H1 (cell line): ENCODE measurements around the gene WFIKKN1. TPM values are rescaled to one million over a fixed set of nuclear protein-coding genes. Genes with fewer than 3 reads are reported as not detected.

Experiments
- CTCF ChIA-PET: fragments of 300-600 bp; sonication (Branson Sonifier 250); formaldehyde crosslinking; loops from one replicate; lab custom pipeline; 2021; ENCODE audit not compliant: partially characterized antibody; lab: Charles Lee
- POLR2A ChIA-PET: fragments of 300-600 bp; sonication (Branson Sonifier 250); formaldehyde crosslinking; loops from one replicate; lab custom pipeline; 2021; ENCODE audit warnings: inconsistent platforms; ENCODE audit not compliant: partially characterized antibody; lab: Charles Lee
- DNase-seq, 2 experiments: peaks; one replicate each; pipeline versions ENCODE4 v3.0.0 to v3.0.0-alpha.2; 2010 to 2022; ENCODE audit warnings: low spot score in 2 of 2, low read depth in 1 of 2, mixed read lengths in 1 of 2
- FAIRE-seq: peaks from 2 replicates; lab custom pipeline; 2011; peaks lifted over from hg19 to GRCh38; lab: Jason Lieb, UNC
- H2AFZ ChIP-seq: 2 replicates; pipeline ENCODE4 v1.8.1; 2012; ENCODE audit warnings: low read length, inconsistent platforms
- H2AK5ac ChIP-seq: 2 replicates; pipeline ENCODE4 v1.6.1; 2013; ENCODE audit warnings: low read depth, low read length
- H2BK120ac ChIP-seq: replicated peaks from 2 replicates; pipeline ENCODE3; 2013; ENCODE audit warnings: low read depth, low read length, inconsistent platforms
- H2BK12ac ChIP-seq: 2 replicates; pipeline ENCODE4 v1.6.1; 2013; ENCODE audit warnings: low read depth, low read length
- H2BK15ac ChIP-seq: 2 replicates; pipeline ENCODE4 v1.6.1; 2013; ENCODE audit warnings: low read length
- H2BK20ac ChIP-seq: 2 replicates; pipeline ENCODE4 v1.6.1; 2013; ENCODE audit warnings: low read length
- H2BK5ac ChIP-seq: 2 replicates; pipeline ENCODE4 v1.6.1; 2013; ENCODE audit warnings: low read depth, low read length
- H3K14ac ChIP-seq: 2 replicates; pipeline ENCODE4 v1.6.1; 2013; ENCODE audit warnings: inconsistent platforms; ENCODE audit not compliant: insufficient read length
- H3K18ac ChIP-seq: 2 replicates; pipeline ENCODE4 v1.6.1; 2013; ENCODE audit warnings: low read length; ENCODE audit errors: extremely low read depth
- H3K23ac ChIP-seq: 2 replicates; pipeline ENCODE4 v1.6.1; 2013; ENCODE audit warnings: inconsistent platforms; ENCODE audit not compliant: insufficient read length
- H3K23me2 ChIP-seq: 2 replicates; pipeline ENCODE4 v1.6.1; 2013; ENCODE audit warnings: low read depth, low read length
- H3K27ac ChIP-seq: 2 replicates; pipeline ENCODE4 v1.6.1; 2011; ENCODE audit warnings: low read depth, low read length, inconsistent platforms
- H3K27me3 ChIP-seq, 4 experiments: replicated peaks in 1 of 4; 1 replicate in 1 of 4; 2 replicates in 3 of 4; pipeline versions ENCODE4 v1.6.1 to v1.8.1; 2011 to 2013; ENCODE audit warnings: low read length in 3 of 4, mild to moderate bottlenecking in 3 of 4, inconsistent platforms in 2 of 4, mixed read lengths in 2 of 4, moderate library complexity in 1 of 4; ENCODE audit not compliant: control insufficient read depth in 3 of 4, insufficient read depth in 3 of 4; ENCODE audit errors: extremely low read depth in 1 of 4
- H3K36me3 ChIP-seq, 4 experiments: 2 replicates each; pipeline versions ENCODE4 v1.6.1 to v1.8.1; 2011 to 2013; ENCODE audit warnings: mild to moderate bottlenecking in 4 of 4, low read length in 3 of 4, moderate library complexity in 2 of 4, control low read depth in 1 of 4, inconsistent platforms in 1 of 4; ENCODE audit not compliant: insufficient read depth in 4 of 4, control insufficient read depth in 2 of 4
- H3K4ac ChIP-seq: replicated peaks from 2 replicates; pipeline ENCODE3; 2013; ENCODE audit warnings: low read length, low read depth, mixed read lengths, inconsistent platforms; ENCODE audit not compliant: insufficient read length
- H3K4me1 ChIP-seq, 4 experiments: replicated peaks in 1 of 4; 1 replicate in 1 of 4; 2 replicates in 3 of 4; pipeline versions ENCODE4 v1.6.1 to v1.8.1; 2011 to 2013; ENCODE audit warnings: low read length in 3 of 4, inconsistent platforms in 2 of 4, mixed read lengths in 1 of 4; ENCODE audit not compliant: insufficient read depth in 4 of 4, control insufficient read depth in 3 of 4
- H3K4me2 ChIP-seq, 2 experiments: 2 replicates each; pipeline versions ENCODE4 v1.6.1 to v1.8.1; 2011 to 2013; ENCODE audit warnings: low read depth in 2 of 2, low read length in 2 of 2, control low read depth in 1 of 2, inconsistent platforms in 1 of 2, mild to moderate bottlenecking in 1 of 2; ENCODE audit not compliant: insufficient read depth in 1 of 2
- H3K4me3 ChIP-seq, 4 experiments: fragments of 200-600, 300-600 bp in 1 of 4; sonication (generic), shearing (Covaris generic), sonication (Bioruptor Twin) in 1 of 4; 2 replicates each; pipeline versions ENCODE4 v1.5.1 to v1.8.1; 2011 to 2016; ENCODE audit warnings: low read length in 4 of 4, low read depth in 3 of 4, control low read depth in 2 of 4, inconsistent platforms in 2 of 4, mild to moderate bottlenecking in 2 of 4, mixed read lengths in 1 of 4, moderate library complexity in 1 of 4; ENCODE audit not compliant: insufficient read depth in 2 of 4; ENCODE audit errors: extremely low read depth in 1 of 4
- H3K56ac ChIP-seq: replicated peaks from 2 replicates; pipeline ENCODE3; 2013; ENCODE audit warnings: low read depth, mild to moderate bottlenecking, mixed read lengths, low read length, inconsistent platforms; ENCODE audit not compliant: insufficient read length
- H3K79me1 ChIP-seq: 2 replicates; pipeline ENCODE4 v1.6.1; 2013; ENCODE audit warnings: low read depth, low read length, control low read depth
- H3K79me2 ChIP-seq, 2 experiments: 2 replicates each; pipeline versions ENCODE4 v1.6.1 to v1.8.1; 2012 to 2013; ENCODE audit warnings: low read length in 2 of 2, mild to moderate bottlenecking in 2 of 2, inconsistent platforms in 1 of 2; ENCODE audit not compliant: insufficient read depth in 2 of 2, control insufficient read depth in 1 of 2
- H3K9ac ChIP-seq, 4 experiments: replicated peaks in 1 of 4; 1 replicate in 1 of 4; 2 replicates in 3 of 4; pipeline versions ENCODE4 v1.6.1 to v1.8.1; 2011 to 2013; ENCODE audit warnings: low read depth in 3 of 4, low read length in 3 of 4, control low read depth in 2 of 4, mild to moderate bottlenecking in 2 of 4, moderate library complexity in 2 of 4, inconsistent platforms in 1 of 4; ENCODE audit errors: extremely low read depth in 1 of 4
- H3K9me3 ChIP-seq, 2 experiments: 2 replicates each; pipeline versions ENCODE4 v1.6.1 to v1.8.1; 2012 to 2013; ENCODE audit warnings: mild to moderate bottlenecking in 2 of 2, moderate library complexity in 2 of 2, control low read depth in 1 of 2, inconsistent platforms in 1 of 2, low read depth in 1 of 2, low read length in 1 of 2, mixed read lengths in 1 of 2; ENCODE audit not compliant: insufficient read depth in 2 of 2
- H4K20me1 ChIP-seq, 2 experiments: replicated peaks in 1 of 2; 2 replicates each; pipeline versions ENCODE3 to v1.8.1; 2011 to 2013; ENCODE audit warnings: inconsistent platforms in 2 of 2, low read length in 2 of 2, mild to moderate bottlenecking in 1 of 2; ENCODE audit not compliant: insufficient read depth in 2 of 2, control insufficient read depth in 1 of 2
- H4K5ac ChIP-seq: 2 replicates; pipeline ENCODE4 v1.6.1; 2013; ENCODE audit warnings: low read length, low read depth, mixed read lengths, inconsistent platforms; ENCODE audit not compliant: insufficient read length
- H4K8ac ChIP-seq: 2 replicates; pipeline ENCODE4 v1.8.0; 2013; ENCODE audit warnings: mild to moderate bottlenecking, moderate library complexity, low read length, inconsistent platforms; ENCODE audit not compliant: insufficient read depth; ENCODE audit errors: extremely low read depth
- H4K91ac ChIP-seq: replicated peaks from 2 replicates; pipeline ENCODE3; 2013; ENCODE audit warnings: low read length, mixed read lengths, inconsistent platforms; ENCODE audit not compliant: insufficient read length
- KDM1A ChIP-seq: fragments of 200-600, 300-600 bp; sonication (generic); IDR thresholded peaks from 2 replicates; pipeline ENCODE4 v1.7.1; 2016; ENCODE audit warnings: mild to moderate bottlenecking, low read length, borderline replicate concordance
- POLR2AphosphoS5 ChIP-seq: IDR thresholded peaks from 2 replicates; pipeline ENCODE4 v1.6.1; 2011; ENCODE audit warnings: low read depth, low read length
- SP4 ChIP-seq: IDR thresholded peaks from 2 replicates; pipeline ENCODE4 v1.6.1; 2012; ENCODE audit warnings: low read length, inconsistent platforms
- YY1 ChIP-seq: IDR thresholded peaks from 2 replicates; pipeline ENCODE4 v1.6.1; 2011; ENCODE audit warnings: low read depth, mild to moderate bottlenecking, low read length
- WGBS, 2 experiments: shearing (Covaris generic) in 1 of 2; methylation state at CpG; one replicate each; pipeline versions ENCODE4 v1.1.6 to v1.1.7; 2013 to 2015; ENCODE audit warnings: low lambda C conversion rate in 2 of 2, mixed read lengths in 2 of 2, inconsistent platforms in 1 of 2, low coverage in 1 of 2, missing lambda C conversion rate in 1 of 2; ENCODE audit not compliant: insufficient replicate concordance in 2 of 2, insufficient coverage in 1 of 2, insufficient read length in 1 of 2; ENCODE audit errors: extremely low coverage in 1 of 2, missing lambda C conversion rate in 1 of 2; 5-methylcytosine and 5-hydroxymethylcytosine counted together
- polyA plus RNA-seq, 7 experiments: library from polyadenylated mRNA; depleted of rRNA in 3 of 7; stranded (reverse) in 5 of 7; unstranded in 2 of 7; fragments of >200 nt in 5 of 7; fragments of 200-250 nt in 2 of 7; gene quantifications; 1 replicate in 5 of 7; 2 replicates in 1 of 7; 4 replicates in 1 of 7; pipeline versions ENCODE4 v1.2.1 to v1.2.3, GENCODE V29; 2011 to 2013; ENCODE audit warnings: missing spikeins in 2 of 7, mixed read lengths in 2 of 7
- total RNA-seq: library from RNA; stranded (reverse); fragmentation: NEBNext Ultra II Directional; extraction: Animal tissue kit (Norgen Biotek cat#: 25700); gene quantifications from 2 replicates; pipeline ENCODE4 v1.2.1, GENCODE V29; 2021

WFIKKN1 gene
- total and polyA plus RNA-seq, 2 of the 8 experiments (the other 6 are each of a cell fraction or from before 2014, with no cell fraction given), result 11.4 to 15.8 TPM

DNA sequence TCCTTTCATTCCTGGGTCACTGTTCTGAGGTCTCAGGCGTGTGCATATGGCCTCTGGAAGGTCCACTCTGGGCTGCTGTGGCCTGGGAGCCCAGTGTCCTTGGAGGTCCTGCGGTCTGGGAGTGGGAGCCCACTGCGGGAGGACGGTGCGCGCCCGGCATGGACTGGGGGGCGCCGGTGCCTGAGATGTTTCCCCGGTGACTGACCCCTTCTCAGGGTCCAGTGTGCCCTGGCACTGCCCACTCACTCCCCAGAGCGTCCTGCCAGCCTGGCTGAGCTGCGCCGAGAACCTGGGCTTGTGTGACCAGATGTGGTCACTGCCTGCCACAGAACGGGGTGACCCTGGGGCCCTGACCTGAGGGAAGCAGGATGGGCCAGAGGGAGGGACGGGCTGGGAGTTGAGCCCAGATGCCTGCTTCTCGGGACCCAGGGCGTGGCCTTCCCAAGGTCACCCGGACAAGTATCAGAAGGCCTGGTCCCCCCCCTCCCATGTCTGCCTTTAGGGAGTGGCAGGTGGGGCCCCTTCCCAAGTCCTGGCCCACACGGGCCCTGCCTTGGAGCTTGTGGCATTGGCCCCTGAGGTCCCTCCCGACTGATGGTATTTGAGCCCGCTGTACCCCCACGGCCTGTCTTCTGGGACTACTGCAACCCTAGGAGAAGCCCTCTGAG, 43.6 kb downstream of the WFIKKN1 start:
- POLR2A ChIA-PET, result interaction anchor here (1.2 to 17.4 kb wide), 16 partner anchors 4 to 121 kb away, joined by 3 to 214 read pairs (median 6); partner anchors contain the start of genes CCDC78, JMJD8, METRN and METTL26
- DNase-seq, result peak in 1 of 2 experiments; percentile 55
- TF ChIP-seq YY1, result no peak
- TF ChIP-seq KDM1A, result no peak
- no peak for TF ChIP-seq SP4
- TF ChIP-seq POLR2AphosphoS5, result no peak

More for the DNA sequence above, 43.6 kb downstream of the WFIKKN1 start:
- Histone ChIP-seq H3K23me2 (peaks cover 7% of the 10 kb centered on the region), H3K79me1 (peaks cover 3% of the 10 kb centered on the region), H4K8ac (no peak overlapping the region; the same call in 1 of the 2 replicates), H3K4me1 (peaks cover 0 to 28% (median 22%) of the 10 kb centered on the region in 4 experiments; a peak in 6 of 7 replicates), H3K36me3 (peaks cover 14 to 44% (median 32%) of the 10 kb centered on the region in 4 experiments), H3K9me3 (no peaks in the 10 kb centered on the region), H2BK5ac (peak overlapping the region; percentile 56; the same call in 1 of the 2 replicates), H3K79me2 (peaks cover 0 to 2% of the 10 kb centered on the region in 2 experiments; a peak in 1 of 4 replicates), H2BK20ac (no peak overlapping the region), H3K56ac (no peak overlapping the region), H4K20me1 (peaks cover 5 to 27% of the 10 kb centered on the region in 2 experiments), H3K4me2 (peak overlapping the region; percentile 79 to 99), H3K23ac (no peak overlapping the region), H3K4ac (no peak overlapping the region), H2BK12ac (no peak overlapping the region), H3K9ac (no peak overlapping the region), H3K27ac (no peak overlapping the region), H3K4me3 (peak overlapping the region in 2 of 4 experiments; percentile 56 to 74; a peak in 3 of 8 replicates), H2AFZ (no peak overlapping the region), H2AK5ac (no peak overlapping the region), H2BK120ac (no peak overlapping the region), H3K18ac (peak overlapping the region; percentile 60; the same call in 1 of the 2 replicates), H4K5ac (no peak overlapping the region), H4K91ac (no peak overlapping the region), H3K14ac (no peak overlapping the region), H3K27me3 (peaks cover 0 to 2% (median 0%) of the 10 kb centered on the region in 4 experiments; a peak in 2 of 7 replicates), H2BK15ac (no peak overlapping the region)
- WGBS, 2 experiments, result 88% methylated on average over 21 of the region's 22 CpGs; no CpG with 5 or more reads in 1 of the 2 experiments
- CTCF ChIA-PET, result interaction anchor here (0.9 to 12.0 kb wide), 7 partner anchors 14 to 111 kb away, joined by 3 to 75 read pairs (median 3); partner anchors contain the start of gene WDR24
- no peak for FAIRE-seq
